HG03521 (cell line): ENCODE data around the gene ABHD14A.

Experiments
- ATAC-seq: cut with Tn5 transposase; IDR thresholded peaks from one replicate; pipeline ENCODE4 v1.9.1; 2021; ENCODE audit warnings: mild to moderate bottlenecking, moderate library complexity; ENCODE audit not compliant: unreplicated experiment

Gene ABHD14A

GRCh38 chr3:51955893-51956770 lies 18.7 kb upstream of the ABHD14A start:
- ATAC-seq, result no peak

DNA sequence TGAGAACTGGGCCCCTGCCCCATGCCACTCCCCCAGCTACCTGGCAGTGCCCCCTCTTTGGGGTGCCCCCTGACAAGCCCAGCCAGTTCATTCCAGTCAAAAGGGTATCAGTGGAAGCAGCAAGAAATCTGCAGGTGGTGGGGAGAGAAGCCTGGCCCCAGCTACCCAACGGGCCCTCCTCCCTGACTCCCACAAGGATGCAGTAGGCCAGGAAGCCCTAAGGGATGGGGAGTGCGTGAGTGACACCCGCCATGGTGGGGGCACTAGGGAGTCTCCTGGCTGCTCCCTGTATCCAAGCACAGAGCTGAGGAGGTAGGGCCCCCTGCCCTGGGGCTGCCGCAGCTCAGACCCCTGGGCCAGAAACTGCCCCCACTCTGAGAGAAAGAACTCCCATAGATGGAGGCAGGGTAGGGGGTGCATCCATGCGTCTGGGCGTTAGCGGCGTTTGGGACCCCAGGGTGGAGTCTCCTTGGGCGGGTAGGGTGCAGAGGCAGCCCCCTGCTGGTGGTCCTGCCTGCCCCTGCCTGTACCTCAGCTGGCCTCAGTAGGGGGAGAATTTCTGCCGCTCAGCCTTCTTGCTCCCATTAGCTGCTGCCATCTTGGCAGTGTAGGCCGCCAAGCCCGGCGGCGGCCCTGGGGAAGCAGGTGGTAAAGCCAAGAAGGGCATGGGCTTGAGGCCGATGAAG lies 17.2 kb upstream of the ABHD14A start:
- no peak for ATAC-seq

- no peak for ATAC-seq
Observed at GRCh38 chr3:51958603-51959521, 16.0 kb upstream of the ABHD14A start.

GRCh38 chr3:51959651-51960050 lies 15.2 kb upstream of the ABHD14A start:
- ATAC-seq, result no peak

DNA sequence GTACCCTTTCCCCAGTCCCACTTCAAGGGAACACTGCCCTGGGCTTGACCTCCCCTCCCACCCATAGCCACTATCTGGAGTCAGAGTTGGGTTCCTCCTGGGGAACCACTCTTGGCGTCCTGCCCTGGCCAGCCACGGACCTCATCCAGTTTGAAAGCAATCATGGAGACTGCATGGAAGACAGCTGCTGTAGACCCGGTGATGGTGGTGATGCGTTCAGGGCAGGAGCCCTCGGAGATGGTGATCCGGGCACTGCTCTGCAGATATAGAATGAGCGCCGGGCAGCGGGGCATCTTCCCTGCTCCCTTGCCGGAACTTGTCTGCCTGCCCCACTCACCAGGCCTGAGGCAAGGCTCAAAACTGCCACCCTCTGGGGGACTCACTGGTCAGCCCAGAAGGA lies 14.5 kb upstream of the ABHD14A start:
- no peak for ATAC-seq

DNA sequence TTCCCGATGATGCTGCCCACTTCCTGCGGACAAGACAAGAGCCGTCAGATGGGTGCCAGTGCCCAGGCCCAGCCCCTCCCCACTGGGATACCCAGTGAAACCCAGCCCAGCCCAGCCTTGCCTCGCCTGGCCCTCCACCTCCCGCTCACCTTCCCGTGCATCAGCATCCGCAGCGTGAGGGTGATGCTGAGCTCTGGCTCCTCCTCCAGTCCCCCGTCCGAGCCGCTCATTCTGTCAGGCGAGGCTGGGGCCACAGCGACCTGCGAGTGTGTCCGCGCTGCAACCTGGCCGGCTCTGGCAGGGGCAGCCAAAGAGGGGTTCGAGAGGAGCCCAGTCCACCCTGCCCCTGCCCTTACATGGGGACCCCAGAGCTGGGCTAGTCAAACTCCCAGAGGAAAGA lies 13.9 kb upstream of the ABHD14A start:
- ATAC-seq, result no peak

GRCh38 chr3:51961602-51962569 lies 13.0 kb upstream of the ABHD14A start:
- ATAC-seq, result no peak

DNA sequence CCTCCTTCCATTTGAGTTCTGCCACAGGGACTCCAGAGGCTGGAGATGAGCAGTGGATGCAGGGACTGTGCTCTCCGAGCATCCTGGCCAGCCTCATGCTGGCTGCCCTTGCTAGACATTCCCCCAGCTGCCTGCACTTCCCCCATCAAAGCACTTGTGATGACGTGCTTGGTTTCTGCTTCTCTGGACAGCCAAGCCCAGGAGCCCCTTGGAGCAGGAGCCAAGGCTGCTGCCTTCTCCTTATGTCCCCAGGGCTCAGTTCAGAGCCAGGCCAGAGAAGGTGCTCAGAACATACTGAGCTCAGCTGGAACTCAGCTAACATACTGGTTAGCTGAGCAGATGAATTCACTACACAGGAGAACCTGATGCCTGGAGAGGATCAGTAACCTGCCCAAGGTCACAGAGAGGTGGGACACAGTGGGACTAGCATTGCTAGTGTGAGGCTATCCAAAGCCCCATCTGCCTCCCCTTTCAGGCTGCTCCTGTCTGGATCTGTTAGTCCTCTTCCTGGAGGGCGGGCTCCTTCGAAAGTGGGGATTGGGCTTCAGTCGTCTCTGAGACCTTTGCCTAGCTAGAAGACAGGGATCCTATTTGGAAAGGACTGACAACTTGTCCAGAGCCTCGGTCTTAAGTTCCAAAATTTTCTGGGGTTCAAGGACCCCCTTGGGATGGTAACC lies 11.9 kb upstream of the ABHD14A start:
- no peak for ATAC-seq

GRCh38 chr3:51963951-51964451 lies 10.9 kb upstream of the ABHD14A start:
- ATAC-seq, result no peak

GRCh38 chr3:51964521-51964920 lies 10.3 kb upstream of the ABHD14A start:
- ATAC-seq, result no peak

DNA sequence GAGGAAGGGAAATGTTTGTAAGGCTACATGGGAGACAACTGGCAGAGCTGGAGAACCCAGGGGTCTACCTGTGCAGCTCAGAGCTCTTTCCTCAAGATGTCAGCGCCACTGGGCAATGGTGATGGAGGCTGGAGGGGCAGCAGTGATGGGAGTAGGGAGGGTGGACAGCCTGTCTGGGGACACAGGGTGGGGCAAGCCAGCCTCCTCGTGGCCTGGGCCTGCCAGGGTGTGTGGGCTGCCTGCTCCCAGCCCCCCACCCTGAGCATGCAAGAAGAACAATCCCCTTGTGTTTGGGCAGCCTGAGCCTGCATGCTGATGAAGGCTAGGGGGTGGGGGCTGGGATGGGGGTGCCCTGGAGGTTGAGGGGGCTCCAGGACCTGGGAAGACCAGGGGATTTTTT lies 8.8 kb upstream of the ABHD14A start:
- no peak for ATAC-seq

- ATAC-seq, result no peak
Observed at GRCh38 chr3:51966486-51966885, 8.4 kb upstream of the ABHD14A start.

DNA sequence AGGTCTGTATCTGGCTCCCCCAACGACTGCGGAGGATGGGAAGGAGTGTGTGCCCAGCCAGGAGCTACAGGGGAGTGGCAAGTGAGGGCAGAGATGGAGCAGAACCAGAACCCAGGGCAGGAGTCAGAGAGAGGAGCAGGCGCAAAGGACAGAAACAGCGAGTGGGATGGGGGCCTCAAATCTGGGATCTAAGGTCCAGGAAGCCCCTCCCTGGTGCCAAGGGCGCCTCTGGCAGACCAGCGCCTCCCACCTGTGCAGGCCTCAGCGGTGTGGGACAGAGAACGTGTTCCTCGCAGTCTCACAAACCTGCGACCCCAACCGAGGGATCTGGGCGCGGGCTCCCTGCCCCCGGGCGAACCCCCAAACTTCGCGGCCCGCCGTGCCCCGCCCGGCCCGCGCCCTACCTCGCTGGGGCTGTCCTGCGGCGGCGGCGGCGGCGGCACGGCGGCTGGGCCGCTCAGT lies 7.9 kb upstream of the ABHD14A start:
- ATAC-seq, result peak; percentile 47

DNA sequence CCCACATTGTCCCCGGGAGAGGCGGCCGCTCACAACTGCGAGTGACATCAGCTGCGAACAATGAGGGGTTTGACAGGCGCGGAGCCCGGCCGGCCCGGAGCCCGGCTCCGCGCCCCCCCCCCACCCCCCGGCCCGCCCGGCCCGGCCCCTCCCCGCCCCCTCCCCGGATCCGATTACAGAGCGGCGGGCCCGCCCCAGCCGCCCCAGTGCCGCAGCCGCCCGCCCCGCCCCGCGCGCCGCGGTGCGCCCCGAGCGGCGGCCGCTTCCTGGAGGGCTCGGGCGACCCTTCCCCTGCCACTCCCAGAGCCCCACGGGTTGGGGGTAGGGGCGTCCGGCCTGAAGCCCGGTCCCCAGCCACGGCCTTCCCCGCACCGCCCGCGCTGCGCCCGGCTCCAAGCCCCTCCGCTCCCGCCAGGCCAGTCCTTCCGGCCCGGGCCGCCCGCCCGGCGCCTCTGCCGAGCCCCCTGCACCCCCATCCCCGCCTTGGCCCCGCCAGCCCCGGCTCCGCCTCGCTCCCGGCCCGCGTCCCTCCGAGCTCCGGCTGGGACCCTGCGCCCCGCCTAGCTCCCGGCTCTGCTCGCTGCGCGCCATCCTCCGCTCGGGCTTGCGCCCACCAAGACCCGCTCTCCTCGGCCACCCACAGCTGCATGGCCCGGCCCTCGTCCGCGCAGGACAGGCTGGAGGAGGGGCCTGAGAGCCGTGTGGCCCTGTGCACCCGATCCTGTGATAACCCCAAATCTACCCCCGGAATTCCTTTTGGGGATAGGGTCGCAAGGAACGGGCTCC lies 7.3 kb upstream of the ABHD14A start, which contains the start of gene PCBP4:
PCBP4 (minus strand) TSS at position 71 of the 786 bp plus-strand sequence. CDS start 6,214 bp downstream, outside the sequence.
- ATAC-seq, result peak; percentile 46

GRCh38 chr3:51968170-51968775 lies 6.6 kb upstream of the ABHD14A start:
- ATAC-seq, result no peak

GRCh38 chr3:51968883-51969678 lies 5.8 kb upstream of the ABHD14A start:
- no peak for ATAC-seq

DNA sequence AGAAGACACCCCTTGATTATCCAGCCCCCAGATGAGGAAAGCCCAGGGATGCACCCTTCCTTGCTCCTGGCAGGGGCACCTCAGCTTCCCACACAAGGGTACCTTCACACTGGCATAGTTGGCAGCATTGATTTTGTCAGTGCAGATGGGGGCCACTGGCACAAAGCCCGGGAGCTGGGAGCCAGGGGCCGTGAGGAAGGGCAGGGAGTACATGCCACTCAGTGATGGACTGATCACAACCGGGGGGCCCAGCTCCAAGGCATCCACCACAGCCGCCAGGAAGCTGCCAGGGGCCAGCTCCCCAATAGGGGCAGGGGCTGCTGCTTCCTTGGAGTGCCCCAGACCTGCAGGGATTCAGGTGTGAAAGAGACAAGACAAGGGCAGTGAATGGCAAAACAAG lies 5.0 kb upstream of the ABHD14A start:
- ATAC-seq, result no peak
